HG03521 (cell line): ENCODE results near the gene PIGZ.
A peak's percentile ranks its signal among the peaks of the same experiment; 100 is the strongest.

Experiments used
- ATAC-seq: cut with Tn5 transposase; IDR thresholded peaks from one replicate; pipeline ENCODE4 v1.9.1; 2021; ENCODE audit warnings: mild to moderate bottlenecking, moderate library complexity; ENCODE audit not compliant: unreplicated experiment

The PIGZ gene

DNA sequence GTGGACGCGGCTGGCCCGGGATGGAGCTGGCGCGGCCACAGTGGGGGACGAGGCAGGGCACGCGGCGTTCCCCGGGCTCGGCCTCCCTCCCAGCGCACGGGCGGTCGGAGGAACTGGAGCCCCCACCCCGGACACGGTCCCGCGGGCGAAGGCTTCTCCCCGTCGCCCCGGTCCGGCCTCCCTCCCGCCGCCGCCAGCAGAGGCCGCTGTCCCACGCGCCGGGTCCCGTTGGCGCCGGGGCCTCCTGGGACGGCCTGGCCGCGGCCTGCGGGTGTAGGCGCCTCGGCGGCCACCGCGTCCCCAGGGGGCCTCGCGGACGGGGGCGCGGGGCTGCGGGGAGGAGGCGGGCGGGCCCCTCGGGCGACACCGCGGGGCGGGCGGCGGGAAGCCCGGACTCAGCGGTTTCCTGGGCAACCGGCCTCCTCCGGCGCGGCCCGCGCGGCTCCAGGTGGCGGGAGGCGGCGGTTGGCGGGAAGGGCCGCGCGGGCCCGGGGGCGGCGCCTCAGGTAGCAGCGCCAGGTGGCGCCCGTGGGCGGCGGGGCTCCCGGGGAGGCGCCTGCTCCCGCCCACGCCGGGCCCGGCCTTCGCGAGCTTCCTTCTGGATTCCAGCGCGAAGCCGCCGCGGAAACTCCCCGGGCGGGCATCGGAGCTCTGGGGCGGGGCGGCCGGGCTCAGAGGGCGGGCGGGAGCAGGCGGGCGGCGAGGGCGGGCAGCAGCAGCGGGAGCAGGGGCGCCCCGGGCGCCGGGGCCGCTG lies 34.2 kb upstream of the PIGZ start:
- peak; percentile 66 for ATAC-seq

DNA sequence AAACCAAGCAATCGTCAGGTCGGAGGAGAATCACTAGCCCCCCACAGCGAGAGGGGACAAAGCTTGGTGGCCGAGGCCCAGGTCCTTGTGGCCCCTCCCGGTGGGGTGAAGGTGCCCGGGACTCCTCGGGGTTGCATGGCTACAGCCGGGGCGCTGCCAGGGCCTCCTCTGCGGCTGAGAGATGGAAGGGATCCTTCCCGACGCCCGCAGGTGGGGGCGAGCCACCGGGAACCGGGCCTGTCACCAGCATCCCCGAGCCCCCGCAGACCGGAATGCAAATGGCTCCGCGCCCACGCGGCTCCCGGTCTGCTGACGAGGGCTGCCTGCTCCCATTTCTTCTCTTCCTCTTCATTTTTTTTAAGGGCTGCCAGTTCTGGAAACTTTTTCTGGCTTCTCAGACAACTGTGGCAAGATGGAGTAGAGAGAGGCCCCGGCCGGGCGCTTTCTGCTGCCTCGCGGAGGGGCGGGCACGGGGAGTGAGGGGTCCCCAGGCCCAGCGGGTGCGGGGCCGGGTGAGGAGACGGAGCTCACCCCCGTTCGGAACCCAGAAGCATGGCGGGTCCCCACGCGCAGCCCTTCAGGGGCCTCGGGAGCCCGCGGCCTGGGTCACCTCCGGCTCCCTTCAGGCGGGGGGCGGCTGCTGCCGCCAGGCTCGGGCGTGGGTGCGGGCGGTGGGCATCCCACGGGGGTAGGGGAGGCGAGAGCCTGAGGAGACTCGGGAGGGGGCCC lies 33.5 kb upstream of the PIGZ start:
- ATAC-seq, result peak; percentile 3

DNA sequence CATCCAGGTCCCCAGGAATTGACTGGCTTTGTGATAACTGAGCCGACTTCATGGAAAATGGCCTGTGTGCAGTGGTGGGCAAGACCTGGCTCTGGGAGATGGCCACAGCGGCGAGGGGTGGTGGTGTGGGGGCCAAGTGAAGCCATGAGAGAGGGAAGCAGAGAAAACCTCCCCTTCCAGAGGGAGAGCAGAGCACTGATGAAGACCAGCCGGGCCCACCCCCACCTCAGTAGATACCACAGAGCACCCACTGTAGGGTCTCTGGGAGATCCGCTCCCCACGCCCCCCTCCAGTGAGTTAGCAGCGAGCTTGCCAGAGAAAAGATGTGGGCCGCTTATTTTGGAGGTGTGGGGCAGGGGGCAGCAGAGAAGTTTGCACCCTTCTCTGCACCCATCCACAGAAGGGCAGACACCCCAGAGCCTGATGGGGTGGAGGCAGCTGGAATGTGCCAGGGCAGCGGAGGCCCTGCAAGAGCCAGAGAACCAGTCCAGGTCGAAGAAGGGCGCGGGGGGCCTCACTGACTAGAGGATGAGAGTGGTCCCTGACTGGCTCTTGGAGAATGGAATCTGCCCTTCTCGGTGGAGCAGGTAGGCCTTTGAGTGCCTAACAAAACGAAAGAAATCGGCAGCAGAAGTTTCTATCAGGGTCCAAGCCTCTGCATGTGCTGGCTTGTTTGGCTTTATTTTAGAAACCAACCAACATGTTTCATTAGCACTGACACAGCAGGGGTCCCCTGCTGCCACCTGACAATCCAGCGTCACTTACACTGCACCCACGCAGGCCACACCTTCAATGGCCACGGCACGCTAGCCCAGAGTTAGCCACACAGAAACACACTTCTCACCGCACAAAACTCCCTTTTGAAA lies 32.7 kb upstream of the PIGZ start:
- no peak for ATAC-seq

DNA sequence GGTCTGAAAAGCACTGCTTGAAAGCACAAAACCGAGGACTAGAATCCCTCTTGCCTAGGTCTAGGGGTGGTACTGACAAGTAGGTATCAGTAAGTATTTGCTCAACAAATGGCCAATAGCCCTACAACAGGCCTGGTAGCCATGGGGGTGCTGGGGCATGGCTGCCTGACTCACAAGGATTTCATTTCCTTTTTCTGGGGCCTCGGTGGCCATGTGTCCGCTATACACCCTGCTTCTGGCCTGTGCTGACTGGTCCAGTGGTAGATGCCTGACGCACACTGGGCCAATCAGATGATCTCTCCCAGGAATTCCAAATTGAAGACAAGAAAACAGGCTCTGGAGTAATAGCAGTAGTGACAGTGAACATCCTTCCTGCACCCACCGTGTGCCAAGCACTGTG lies 31.6 kb upstream of the PIGZ start:
- no peak for ATAC-seq

DNA sequence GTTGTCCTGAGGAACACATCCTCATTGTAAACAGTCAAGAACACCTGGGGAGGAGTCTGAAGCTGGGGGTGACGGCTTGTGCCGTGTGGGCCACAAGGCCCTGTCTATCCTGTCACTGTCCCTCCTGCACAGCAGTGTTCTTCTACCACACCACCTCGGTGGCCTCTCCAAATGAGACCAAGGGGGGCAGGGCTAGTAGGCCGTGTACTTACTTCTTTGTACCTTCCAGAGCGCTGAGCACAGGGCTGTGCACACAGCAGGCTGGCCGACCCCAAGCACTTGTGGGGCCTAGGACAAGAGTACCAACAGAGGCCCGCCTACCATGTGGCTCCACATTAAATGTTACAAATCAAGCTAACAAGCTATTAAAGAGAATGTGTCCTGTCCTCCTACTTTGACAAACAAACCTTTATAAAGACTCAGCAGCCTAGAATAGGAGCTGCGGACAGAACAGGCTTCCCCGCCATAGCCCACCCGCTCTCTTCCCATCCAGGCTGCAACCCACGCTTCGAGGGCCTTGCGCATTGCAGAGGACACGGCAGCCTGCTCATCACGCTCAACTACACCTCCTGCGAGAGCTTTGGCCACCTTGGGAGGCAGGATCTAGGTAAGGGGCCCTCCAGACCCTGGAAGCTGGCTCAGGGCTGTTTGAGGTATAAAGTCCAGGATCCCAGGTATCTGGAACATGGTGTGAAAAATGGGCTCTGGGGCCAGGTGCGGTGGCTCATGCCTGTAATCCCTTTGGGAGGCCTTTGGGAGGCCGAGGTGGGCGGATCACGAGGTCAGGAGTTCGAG lies 30.5 kb upstream of the PIGZ start:
- no peak for ATAC-seq

DNA sequence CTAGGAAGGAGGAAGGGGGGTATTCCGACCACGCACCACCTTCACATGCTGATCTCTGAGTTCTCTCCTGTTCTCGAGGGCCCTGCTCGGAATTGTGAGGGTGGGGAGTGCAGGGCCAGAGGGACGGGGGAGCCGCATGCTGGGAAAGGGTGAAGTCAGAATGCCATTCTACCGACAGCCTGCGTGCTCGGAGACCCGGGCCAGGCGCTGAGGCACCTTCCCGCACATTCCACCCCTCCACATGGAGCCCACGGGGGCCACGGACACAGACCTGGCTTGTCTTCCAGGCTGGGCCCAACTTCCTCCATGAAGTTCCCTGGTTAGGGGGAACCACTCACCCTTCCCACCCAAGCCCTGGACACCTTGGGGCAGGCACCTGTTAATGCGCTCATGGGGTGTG lies 28.7 kb upstream of the PIGZ start:
- no peak for ATAC-seq

DNA sequence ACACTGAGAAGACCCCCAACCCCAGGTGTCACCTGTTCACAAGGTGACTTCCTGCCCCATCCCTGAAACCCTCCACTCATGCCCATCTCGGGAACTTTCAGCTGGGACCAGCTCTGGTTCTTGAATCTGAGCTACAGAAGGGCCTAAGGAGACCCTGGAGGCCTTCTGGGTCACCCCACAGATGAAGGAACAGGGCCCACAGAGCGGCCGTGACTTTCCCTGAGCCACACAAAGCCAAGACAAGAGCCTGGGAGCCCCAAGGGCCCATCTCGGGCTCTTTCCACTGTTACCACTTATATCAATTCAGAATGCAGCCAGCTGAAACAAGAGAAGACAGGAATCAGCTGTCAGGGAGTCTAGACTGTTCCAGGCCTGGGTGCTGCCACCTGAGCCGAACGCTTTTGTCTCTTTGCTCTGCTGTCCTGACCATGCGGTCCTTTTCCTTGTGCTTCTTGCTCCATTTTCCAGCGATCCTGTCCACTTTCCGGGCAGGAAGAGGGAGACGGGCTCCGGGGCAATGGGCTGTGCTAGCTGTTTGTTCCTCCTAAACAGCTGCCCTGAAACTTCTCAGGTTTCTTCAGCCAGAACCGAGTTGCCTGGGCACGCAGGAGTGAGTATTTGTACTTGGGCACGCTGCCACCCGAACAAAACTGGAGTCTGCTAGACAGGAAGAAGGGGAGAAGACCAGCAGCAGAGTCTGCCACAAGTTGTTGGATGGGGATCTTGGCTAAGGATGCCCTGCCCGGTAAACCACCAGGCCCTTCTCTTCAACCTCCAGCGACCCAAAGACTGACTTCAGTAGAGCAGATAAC lies 28.0 kb upstream of the PIGZ start:
- ATAC-seq, result no peak

DNA sequence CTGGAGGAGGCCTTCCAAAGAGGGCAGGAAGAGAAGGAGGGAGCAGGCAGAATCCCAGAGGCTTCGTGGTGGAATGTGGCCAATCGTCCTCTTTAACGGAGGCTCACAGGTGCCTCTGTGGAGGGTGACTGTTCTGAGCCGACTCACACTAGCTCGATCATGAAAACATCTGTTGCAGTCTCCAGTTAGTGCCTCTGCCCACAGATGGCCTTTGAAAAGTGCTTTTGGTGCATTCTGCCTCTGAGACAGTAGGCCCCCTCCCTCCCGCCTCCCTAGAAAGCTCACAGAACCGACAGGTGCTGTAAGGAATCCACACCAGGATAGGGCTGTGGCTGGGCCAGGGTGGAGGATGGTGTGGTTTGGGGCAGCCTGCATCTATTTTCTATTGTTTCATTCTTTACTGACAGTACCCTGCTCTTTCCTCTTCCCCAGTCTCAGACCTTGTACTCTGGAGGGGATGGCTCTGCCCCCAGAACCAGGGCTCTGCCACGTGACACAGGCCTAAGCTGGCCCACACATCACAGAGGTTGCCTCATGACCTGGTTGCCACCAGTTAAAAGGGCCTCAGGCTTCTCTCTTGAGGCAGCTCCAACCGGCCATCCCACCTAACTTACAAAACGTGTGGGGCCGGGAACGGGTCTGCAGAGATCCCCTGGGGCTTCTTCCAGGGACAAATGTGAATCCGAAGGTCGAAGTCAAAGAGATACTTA lies 27.2 kb upstream of the PIGZ start:
- ATAC-seq, result no peak

DNA sequence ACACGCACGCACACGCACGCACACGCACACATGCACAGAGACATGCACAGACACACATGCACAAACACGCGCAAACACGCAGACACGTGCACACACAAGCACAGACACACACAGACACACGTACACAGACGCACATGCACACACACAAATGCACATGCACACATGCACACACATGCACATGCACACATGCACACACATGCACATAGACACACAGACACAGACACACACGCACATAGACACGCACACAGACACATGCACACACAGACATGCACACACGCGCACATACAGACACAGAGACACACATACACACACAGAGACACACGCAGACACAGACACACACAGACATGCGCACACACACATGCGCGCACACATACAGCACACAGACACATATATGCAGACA lies 26.4 kb upstream of the PIGZ start:
- ATAC-seq, result no peak

DNA sequence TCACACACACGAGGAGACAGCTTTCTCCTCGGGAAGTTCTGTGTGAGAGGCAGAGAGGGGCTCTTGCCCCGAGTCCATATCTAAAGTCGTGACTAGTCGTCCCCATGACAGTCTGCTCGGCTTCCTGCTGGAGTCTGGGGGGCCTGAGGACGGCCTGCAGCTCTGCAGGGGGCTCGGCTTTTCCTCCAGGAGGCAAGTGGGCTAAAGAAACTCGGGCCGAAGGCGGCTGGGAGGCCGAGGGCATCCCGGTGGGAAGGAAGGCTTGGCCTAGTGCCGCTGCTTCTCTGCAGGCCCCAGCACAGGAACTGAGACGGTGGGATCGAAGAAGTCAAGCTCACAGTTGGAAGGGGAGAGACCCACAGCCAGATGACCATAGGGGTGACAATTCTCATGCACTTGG lies 25.4 kb upstream of the PIGZ start:
- ATAC-seq, result no peak

DNA sequence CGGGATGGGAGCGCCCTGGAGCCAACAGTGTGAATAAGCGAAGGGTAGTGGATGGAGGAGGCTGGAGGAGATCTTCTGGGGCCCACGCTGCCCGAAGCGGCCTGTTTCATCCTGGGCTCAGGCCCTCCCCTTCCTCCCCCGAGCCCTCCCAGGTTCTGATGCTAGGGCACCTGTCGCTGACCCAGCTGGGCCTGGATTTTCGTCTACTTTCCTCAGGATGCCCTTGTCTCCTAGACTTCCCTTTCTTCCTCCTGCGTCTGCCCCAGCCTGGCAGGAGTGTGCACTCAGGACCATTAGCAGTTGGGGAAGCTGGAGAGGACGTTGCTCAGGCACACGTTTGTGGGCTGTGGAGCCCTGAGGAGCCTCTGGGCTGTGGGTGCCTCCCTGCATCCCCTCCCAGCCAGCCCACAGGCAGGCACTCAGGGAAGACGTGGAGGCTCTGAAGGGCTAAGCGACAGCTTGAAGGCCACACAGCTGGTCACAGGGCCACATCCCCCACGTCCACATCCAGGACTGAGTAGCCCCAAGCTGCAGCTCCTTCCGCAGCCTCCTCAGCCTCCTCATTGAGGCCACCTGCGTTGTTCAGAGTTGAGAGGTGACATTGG lies 23.9 kb upstream of the PIGZ start:
- no peak for ATAC-seq

DNA sequence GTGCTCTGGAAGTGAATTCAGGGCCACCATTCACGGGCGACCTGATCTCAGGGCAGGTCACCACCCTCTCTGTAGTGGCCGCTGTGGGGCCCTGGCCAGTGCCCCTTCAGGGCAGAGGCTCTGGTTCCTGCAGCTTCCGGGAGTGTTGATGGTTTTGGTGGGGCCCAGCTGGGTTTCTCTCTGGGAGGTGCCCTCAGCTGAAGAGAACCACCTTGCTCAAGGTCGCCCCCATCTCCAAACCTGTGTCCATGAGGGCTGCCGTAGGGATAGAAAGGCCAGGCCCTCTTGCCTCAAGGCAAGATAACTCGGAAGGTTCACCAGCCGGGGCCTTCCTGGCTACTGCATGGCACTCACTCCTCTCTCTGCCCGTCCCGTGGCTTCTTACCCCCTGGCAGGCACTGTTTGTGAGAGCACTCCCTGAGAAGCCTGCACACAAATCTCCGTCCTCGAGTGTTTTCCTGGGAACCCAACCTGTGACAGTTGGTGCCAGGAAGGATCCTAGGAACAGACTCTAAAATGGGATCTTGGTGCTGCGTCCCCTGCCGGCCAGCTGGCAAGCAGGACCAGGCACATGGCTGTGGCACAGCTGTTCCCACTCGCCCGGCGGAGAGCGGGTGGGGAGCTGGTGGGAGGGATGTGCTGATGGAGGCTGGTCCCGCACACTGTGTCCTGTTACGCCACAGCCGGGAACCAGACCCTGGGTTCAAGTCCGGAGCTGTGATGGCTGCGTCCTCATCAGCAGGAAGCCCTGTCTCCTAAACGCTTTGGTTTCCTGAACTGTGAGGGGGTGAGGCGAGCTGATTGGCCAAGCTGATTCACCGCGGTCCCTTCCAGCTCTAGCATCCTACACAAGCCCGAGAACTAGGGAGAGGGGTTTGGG lies 23.2 kb upstream of the PIGZ start:
- ATAC-seq, result no peak

DNA sequence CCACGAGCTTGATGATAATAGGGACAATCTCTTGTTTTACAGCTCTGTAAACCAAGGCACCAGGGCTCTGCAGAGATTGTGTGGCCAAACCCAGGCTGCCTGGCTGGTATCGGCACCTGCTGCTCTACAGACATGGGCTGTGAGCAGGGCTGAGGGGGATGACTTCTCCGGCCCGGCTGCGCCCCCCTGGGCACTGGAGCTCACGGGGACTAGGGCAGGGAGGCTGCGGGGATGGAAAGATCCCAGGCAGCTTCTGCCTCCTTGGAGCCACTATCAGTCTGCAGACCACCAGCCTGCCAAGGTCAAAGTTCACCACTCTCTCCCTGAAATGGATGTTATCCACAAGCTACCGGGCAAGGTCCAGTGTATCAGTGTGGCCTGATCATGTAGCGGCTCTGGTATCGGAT lies 22.0 kb upstream of the PIGZ start:
- ATAC-seq, result no peak

DNA sequence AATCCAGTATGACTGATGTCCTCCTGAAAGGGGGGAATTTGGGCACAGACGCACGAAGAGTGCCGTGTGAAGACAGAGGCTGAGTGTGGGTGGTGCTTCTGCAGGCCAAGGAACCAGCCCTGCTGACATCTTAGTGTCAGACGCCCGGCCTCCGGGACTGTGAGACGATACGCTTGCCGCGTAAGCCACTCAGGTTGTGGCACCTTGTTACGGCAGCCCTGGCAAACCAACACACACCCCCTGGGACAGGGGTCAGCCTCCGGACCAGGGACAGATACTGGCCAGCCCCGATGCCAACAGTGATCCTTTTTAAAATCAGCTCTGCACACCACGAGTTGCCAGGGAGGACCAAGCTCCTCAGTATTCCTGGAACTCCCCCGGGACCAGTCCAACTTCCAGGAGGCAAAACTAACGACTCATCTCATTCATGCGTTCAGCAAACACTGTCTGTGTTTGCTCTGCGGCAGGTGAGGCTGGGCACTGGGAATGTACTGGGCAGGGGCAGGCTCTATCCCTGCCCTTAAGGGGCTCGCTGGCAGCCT lies 21.2 kb upstream of the PIGZ start:
- no peak for ATAC-seq

DNA sequence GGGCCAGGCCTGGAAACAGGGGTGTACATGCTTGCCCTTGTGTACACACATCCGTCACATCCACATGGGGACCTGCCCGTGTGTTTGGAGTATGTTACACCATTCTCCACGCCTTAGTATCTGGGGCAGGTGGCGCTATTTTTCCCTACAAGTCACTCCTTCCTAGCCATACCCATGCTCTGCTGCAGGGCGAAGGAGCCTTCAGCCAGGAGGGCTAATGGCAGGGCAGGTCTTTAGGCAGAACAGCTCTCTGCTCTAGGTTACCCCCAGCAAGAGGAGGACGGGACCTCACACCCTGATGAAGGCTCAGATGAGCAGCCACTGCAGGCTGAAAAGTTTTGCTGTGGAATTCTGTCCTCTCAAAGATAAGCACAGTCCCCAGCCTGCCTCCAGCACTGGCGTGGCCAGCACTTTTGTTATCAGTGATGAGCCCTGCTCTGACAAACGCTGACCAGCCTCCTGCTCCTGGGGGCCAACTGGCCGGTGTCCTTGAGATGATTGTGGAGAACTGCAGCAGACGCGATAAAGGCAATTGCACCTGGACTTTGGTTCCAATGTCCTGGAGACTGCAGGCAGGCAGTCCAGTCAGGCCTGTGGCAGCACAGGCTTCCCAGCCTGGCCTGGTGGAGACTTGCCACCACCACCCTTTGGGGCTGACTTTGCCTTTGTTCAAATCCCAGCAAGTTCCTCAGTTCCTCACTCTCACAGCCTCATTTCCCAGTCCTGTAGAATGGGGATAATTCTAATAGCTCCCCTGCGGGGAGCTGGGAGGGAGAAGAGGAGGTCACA lies 19.8 kb upstream of the PIGZ start:
- ATAC-seq, result no peak

DNA sequence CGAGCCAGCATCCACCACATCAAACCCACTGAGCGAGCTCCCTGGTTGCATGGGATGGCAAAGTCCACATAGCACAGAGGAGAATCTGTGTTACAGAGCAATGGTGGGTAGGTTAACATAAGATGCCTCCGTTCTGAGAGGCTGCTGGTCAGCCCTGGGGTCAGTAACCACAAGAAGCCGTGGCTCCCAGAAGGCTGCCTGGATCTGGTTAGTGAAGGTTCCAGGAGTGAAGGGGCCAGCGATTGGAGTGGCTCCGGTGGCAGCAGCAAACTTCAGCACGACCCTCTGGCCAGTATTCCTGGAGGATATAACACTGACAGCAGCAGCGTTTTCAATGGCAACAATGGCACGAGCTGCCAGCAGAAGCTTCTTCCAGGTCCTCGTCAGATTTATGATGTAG lies 18.4 kb upstream of the PIGZ start:
- no peak for ATAC-seq
